GM12891 (cell line): ENCODE results near the gene TRIO.

ENCODE experiments used
- POLR2A ChIP-seq: IDR thresholded peaks from 2 replicates; pipeline ENCODE4 v1.6.1; 2011; ENCODE audit warnings: low read depth, low read length, control low read depth
- POLR2AphosphoS5 ChIP-seq: IDR thresholded peaks from 2 replicates; pipeline ENCODE4 v1.6.1; 2011; ENCODE audit warnings: low read depth, low read length, control low read depth
- POU2F2 ChIP-seq: IDR thresholded peaks from 2 replicates; pipeline ENCODE4 v1.6.1; 2011; ENCODE audit warnings: low read depth, mild to moderate bottlenecking, control low read depth, low read length, moderate library complexity
- SPI1 ChIP-seq: IDR thresholded peaks from 2 replicates; pipeline ENCODE4 v1.6.1; 2011; ENCODE audit warnings: low read depth, low read length, control low read depth
- TAF1 ChIP-seq: IDR thresholded peaks from 2 replicates; pipeline ENCODE4 v1.6.1; 2011; ENCODE audit warnings: low read depth, low read length, control low read depth

GRCh38 chr5:14120176-14120575, 23.0 kb upstream of the TRIO start:
- no peak for TF ChIP-seq POLR2AphosphoS5
- no peak for TF ChIP-seq SPI1
- no peak for TF ChIP-seq POU2F2
- TF ChIP-seq TAF1 = no peak
- TF ChIP-seq POLR2A = no peak
